Stomach smooth muscle (tissue), 2 donors: ENCODE results near the gene LRRC4C.
"Not testable (repeated sequence)": the region's sequence is repeated elsewhere in the genome, so short reads cannot be mapped to it uniquely, and the experiment has no call there.

Experiments used
- H3K27ac ChIP-seq: one replicate; pipeline ENCODE4 v1.7.0; 2013; ENCODE audit warnings: mild to moderate bottlenecking, low read length, inconsistent platforms
- H3K27me3 ChIP-seq, 2 donors: one replicate each; pipeline ENCODE4 v1.7.0; 2013; ENCODE audit warnings: low read length in 2 of 2; ENCODE audit not compliant: insufficient read depth in 2 of 2, control insufficient read depth in 1 of 2
- H3K36me3 ChIP-seq, 2 donors: one replicate each; pipeline ENCODE4 v1.7.0; 2013; ENCODE audit warnings: low read length in 2 of 2; ENCODE audit not compliant: control insufficient read depth in 2 of 2, insufficient read depth in 2 of 2
- H3K4me1 ChIP-seq: one replicate; pipeline ENCODE4 v1.7.0; 2013; ENCODE audit warnings: low read length; ENCODE audit not compliant: control insufficient read depth, insufficient read depth
- H3K4me3 ChIP-seq, 2 donors: one replicate each; pipeline ENCODE4 v1.7.0; 2013; ENCODE audit warnings: low read length in 2 of 2
- H3K9ac ChIP-seq, 2 donors: one replicate each; pipeline ENCODE4 v1.7.0; 2013; ENCODE audit warnings: low read length in 2 of 2, mild to moderate bottlenecking in 1 of 2
- H3K9me3 ChIP-seq, 2 donors: one replicate each; pipeline ENCODE4 v1.7.0; 2013; ENCODE audit warnings: low read length in 2 of 2; ENCODE audit not compliant: control insufficient read depth in 2 of 2
- donor health status: healthy.
- donor health status: Pancreatic carcinoma.

The LRRC4C gene

GRCh38 chr11:40183073-40184064 is 1276.1 kb downstream of the LRRC4C start:
- Histone ChIP-seq H3K4me3 (no peak overlapping the region), H3K9me3 (no peaks in the 10 kb centered on the region), H3K36me3 (no peaks in the 10 kb centered on the region), H3K27me3 (no peaks in the 10 kb centered on the region), H3K9ac (no peak overlapping the region), H3K4me1 (no peaks in the 10 kb centered on the region), H3K27ac (no peak overlapping the region)

DNA sequence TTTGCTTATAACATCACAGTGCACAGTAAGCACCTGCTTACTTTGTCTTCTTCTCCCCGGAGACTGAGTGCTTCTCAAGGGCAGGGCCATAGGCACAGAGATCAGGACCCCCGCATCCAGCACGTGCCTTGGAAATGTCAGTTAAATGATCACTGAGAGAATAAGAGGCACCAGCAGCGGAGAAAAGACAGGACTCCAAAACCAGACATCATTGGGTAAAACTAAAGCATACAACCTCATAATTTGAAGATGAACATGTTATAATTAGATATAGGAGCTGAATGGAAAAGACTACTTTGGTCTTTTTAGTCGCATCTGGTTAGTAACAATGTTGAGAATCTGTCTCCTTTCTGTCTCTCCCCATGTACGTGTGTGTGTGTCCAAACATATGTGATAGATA is 1279.9 kb downstream of the LRRC4C start:
- no peaks in the 10 kb centered on the region for H3K36me3 ChIP-seq
- H3K9ac ChIP-seq, result no peak overlapping the region
- no peak overlapping the region for H3K27ac ChIP-seq
- H3K27me3 ChIP-seq, result no peaks in the 10 kb centered on the region
- no peaks in the 10 kb centered on the region for H3K9me3 ChIP-seq
- no peak overlapping the region for H3K4me3 ChIP-seq
- no peaks in the 10 kb centered on the region for H3K4me1 ChIP-seq

DNA sequence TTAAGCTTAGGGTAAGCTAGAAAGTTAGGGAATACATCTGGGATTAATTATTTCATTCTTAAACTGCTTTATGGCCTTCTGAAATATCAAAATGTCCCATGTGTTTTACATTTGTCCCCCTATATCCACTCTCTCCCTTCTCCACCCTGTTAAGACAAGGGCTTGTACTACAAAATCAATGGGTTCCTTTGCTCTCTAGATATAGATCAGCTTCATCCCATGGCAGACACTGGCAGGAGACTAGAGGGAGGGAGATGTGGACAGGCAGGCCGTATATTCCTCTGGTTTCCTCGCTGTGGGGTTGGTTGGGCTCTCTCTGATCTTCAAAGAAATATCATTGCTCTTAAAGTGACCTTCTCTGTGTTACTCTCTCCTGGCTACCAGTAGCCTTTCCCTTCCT is 1281.0 kb downstream of the LRRC4C start:
- no peak overlapping the region for H3K4me3 ChIP-seq
- H3K9me3 ChIP-seq, result no peaks in the 10 kb centered on the region
- H3K9ac ChIP-seq, result no peak overlapping the region
- no peaks in the 10 kb centered on the region for H3K27me3 ChIP-seq
- H3K36me3 ChIP-seq, result no peaks in the 10 kb centered on the region
- no peak overlapping the region for H3K27ac ChIP-seq
- no peaks in the 10 kb centered on the region for H3K4me1 ChIP-seq

- H3K36me3 ChIP-seq, result no peaks in the 10 kb centered on the region
- H3K27ac ChIP-seq, result no peak overlapping the region
- no peaks in the 10 kb centered on the region for H3K27me3 ChIP-seq
- no peak overlapping the region for H3K9ac ChIP-seq
- H3K9me3 ChIP-seq, result no peaks in the 10 kb centered on the region
- H3K4me1 ChIP-seq, result no peaks in the 10 kb centered on the region
- no peak overlapping the region for H3K4me3 ChIP-seq
Observed at GRCh38 chr11:40175980-40176379, 1283.5 kb downstream of the LRRC4C start.

DNA sequence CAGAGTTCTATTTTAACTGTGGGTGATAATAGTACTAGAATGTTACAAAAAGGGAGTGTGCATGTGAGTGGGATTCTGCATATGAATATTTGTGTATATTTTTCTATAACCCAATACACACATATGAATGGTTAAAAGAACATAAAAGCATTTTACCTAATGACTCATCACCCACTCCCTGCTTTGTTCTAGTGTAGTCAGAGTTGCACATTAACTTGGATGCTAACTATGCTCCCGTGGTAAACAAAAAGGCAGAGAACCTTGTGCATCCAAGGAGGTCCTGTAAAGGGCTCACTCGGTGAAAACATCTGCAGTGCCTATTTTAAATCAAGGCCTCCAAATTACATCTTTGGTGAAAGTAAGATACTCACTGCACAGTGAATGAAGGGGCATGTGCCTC is 1289.4 kb downstream of the LRRC4C start:
- Histone ChIP-seq H3K9me3 (no peaks in the 10 kb centered on the region), H3K4me1 (no peaks in the 10 kb centered on the region), H3K4me3 (no peak overlapping the region), H3K27ac (no peak overlapping the region), H3K36me3 (no peaks in the 10 kb centered on the region), H3K27me3 (no peaks in the 10 kb centered on the region), H3K9ac (no peak overlapping the region)

- no peak overlapping the region for H3K9ac ChIP-seq
- no peak overlapping the region for H3K27ac ChIP-seq
- no peaks in the 10 kb centered on the region for H3K36me3 ChIP-seq
- no peaks in the 10 kb centered on the region for H3K27me3 ChIP-seq
- H3K9me3 ChIP-seq, result no peaks in the 10 kb centered on the region
- no peaks in the 10 kb centered on the region for H3K4me1 ChIP-seq
- no peak overlapping the region for H3K4me3 ChIP-seq
Observed at GRCh38 chr11:40168414-40168813, 1291.0 kb downstream of the LRRC4C start.

DNA sequence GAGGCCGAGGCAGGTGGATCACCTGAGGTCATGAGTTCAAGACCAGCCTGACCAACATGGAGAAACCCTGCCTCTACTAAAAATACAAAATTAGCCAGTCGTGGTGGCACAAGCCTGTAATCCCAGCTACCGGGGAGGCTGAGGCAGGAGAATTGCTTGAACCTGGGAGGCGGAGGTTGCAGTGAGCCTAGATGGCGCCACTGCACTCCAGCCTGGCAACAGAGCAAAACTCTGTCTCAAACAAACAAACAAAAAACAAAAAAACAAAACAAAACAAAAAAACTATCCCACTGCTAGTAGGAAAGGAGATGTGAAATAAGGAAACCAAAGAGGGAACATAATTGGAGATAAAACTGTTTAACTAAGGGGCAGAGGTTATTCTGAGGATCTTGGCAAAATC is 1291.6 kb downstream of the LRRC4C start:
- not testable (repeated sequence) for H3K36me3 ChIP-seq

DNA sequence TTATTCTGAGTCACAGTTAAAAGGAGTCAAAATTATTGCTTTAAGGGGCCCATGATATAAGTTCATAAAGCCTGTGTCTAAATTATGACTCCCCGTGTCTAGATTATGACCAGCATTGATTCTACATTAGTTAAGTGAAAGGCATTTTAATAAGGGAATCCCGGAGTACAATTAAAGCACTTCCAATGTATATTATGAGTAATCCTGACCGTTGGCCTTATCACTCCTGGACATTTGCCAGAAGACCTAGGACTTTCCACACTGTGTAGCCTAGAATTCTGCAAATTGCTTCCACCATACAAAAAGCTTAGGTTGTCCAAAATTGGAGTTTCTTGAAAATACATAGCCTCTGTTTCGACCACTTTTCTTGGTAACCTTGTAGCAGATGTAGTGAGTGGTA is 1292.6 kb downstream of the LRRC4C start:
- no peak overlapping the region for H3K27ac ChIP-seq
- no peak overlapping the region for H3K4me3 ChIP-seq
- no peaks in the 10 kb centered on the region for H3K27me3 ChIP-seq
- no peak overlapping the region for H3K9ac ChIP-seq
- H3K9me3 ChIP-seq, result no peaks in the 10 kb centered on the region
- no peaks in the 10 kb centered on the region for H3K4me1 ChIP-seq
- no peaks in the 10 kb centered on the region for H3K36me3 ChIP-seq

More for the DNA sequence above, 1291.6 kb downstream of the LRRC4C start:
- H3K9me3 ChIP-seq, H3K4me1 ChIP-seq, H3K4me3 ChIP-seq, H3K27me3 ChIP-seq, H3K27ac ChIP-seq, H3K9ac ChIP-seq: not testable (repeated sequence)

- no peaks in the 10 kb centered on the region for H3K27me3 ChIP-seq
- no peak overlapping the region for H3K4me3 ChIP-seq
- no peaks in the 10 kb centered on the region for H3K4me1 ChIP-seq
- H3K36me3 ChIP-seq, result no peaks in the 10 kb centered on the region
- H3K9me3 ChIP-seq, result no peaks in the 10 kb centered on the region
- H3K9ac ChIP-seq, result no peak overlapping the region
- no peak overlapping the region for H3K27ac ChIP-seq
Observed at GRCh38 chr11:40162901-40163883, 1296.3 kb downstream of the LRRC4C start.

DNA sequence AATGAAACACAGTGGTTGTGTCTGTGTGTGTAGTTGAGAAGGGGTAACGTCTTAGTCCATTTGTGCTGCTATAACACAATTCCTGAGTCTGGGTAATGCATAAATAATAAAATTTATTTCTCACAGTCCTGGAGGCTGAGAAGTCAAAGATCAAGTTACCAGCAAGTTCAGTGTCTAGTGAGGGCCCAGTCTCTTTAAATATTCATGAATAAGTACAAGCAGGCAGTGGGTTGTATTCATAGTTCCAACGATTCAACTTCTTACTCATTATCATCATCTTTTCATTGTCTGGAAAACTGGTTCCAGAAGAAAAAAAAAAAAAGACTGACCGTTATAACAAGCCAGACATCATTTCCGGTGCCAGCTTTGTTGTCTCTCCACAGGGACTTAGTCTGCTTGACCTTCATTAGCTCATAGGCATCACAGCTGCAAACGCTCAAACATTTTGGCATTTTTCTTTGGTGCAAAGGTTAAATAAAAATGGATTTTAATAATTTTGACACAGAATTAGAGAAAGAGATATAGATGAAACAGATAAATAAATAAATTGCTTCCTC is 1297.5 kb downstream of the LRRC4C start:
- no peaks in the 10 kb centered on the region for H3K9me3 ChIP-seq
- no peaks in the 10 kb centered on the region for H3K27me3 ChIP-seq
- no peaks in the 10 kb centered on the region for H3K4me1 ChIP-seq
- H3K27ac ChIP-seq, result no peak overlapping the region
- H3K36me3 ChIP-seq, result no peaks in the 10 kb centered on the region
- H3K4me3 ChIP-seq, result no peak overlapping the region
- H3K9ac ChIP-seq, result no peak overlapping the region
